ENCODE measurements around the gene EML1.
"Not testable (repeated sequence)": the region's sequence is repeated elsewhere in the genome, so short reads cannot be mapped to it uniquely, and the experiment has no call there.

Gene EML1

GRCh38 chr14:99757331-99758070, 35.7 kb upstream of the EML1 start:
- no peak overlapping the region for H3K4me3 ChIP-seq (ENCODE audit: low read length)
- no peak for TF ChIP-seq CTCF (IDR thresholded peaks at IDR 0.05; ENCODE audit: insufficient read depth, low read depth, low read length, missing control alignments)
- DNase-seq (ENCODE audit: low read depth) = peak; percentile 93

- no peak for TF ChIP-seq CTCF (IDR thresholded peaks at IDR 0.05; ENCODE audit: insufficient read depth, low read depth, low read length, missing control alignments)
- DNase-seq (ENCODE audit: low read depth) = peak; percentile 90
- H3K4me3 ChIP-seq (ENCODE audit: low read length) = no peak overlapping the region
These were observed 34.9 kb upstream of the EML1 start for GRCh38 chr14:99758121-99758821.

DNA sequence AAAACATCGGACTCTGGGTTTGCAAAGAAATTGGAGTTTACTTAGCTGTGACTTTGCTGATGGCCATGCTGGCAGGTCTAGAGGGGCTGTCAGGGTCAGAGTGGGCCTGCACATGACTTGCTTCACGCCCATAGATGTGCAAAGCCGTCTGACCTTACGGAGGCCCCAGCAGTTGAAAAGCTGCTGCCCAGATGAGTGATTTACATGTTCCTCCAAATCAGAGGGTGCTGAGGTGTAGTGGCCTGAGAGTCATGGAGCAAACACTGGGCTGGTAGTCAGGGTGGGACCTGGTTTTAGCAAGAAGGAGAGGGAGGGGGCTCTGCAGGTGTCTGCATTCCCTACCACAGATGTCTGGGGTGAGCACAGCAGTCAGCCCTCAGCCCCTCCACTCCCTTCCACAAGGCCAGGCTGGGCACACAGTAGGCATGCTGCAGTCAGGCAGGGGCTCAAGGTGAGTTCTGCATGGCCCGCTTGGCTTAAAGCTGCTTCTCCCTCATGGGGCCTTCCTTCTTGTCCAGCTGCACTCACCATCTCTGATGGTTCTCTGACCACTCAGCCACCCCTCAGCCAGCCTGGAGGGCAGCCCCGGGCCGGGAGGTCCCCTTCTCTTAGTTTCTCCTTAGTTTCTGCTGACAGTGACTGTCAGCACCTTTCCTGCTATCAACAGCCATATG, 34.2 kb upstream of the EML1 start:
- no peak for TF ChIP-seq CTCF (IDR thresholded peaks at IDR 0.05; ENCODE audit: insufficient read depth, low read depth, low read length, missing control alignments)
- H3K4me3 ChIP-seq (ENCODE audit: low read length) = no peak overlapping the region
- DNase-seq (ENCODE audit: low read depth) = no peak

GRCh38 chr14:99759546-99759925, 33.7 kb upstream of the EML1 start:
- TF ChIP-seq CTCF (IDR thresholded peaks at IDR 0.05; ENCODE audit: insufficient read depth, low read depth, low read length, missing control alignments) = no peak
- DNase-seq (ENCODE audit: low read depth) = no peak
- no peak overlapping the region for H3K4me3 ChIP-seq (ENCODE audit: low read length)

GRCh38 chr14:99760817-99761216, 32.4 kb upstream of the EML1 start:
- TF ChIP-seq CTCF (IDR thresholded peaks at IDR 0.05; ENCODE audit: insufficient read depth, low read depth, low read length, missing control alignments) = no peak

GRCh38 chr14:99762911-99763310, 30.3 kb upstream of the EML1 start:
- DNase-seq (ENCODE audit: low read depth); H3K4me3 ChIP-seq (ENCODE audit: low read length): not testable (repeated sequence)

More at GRCh38 chr14:99760817-99761216, 32.4 kb upstream of the EML1 start:
- DNase-seq (ENCODE audit: low read depth) = no peak
- no peak overlapping the region for H3K4me3 ChIP-seq (ENCODE audit: low read length)

- H3K4me3 ChIP-seq (ENCODE audit: low read length) = no peak overlapping the region
- no peak for TF ChIP-seq CTCF (IDR thresholded peaks at IDR 0.05; ENCODE audit: insufficient read depth, low read depth, low read length, missing control alignments)
- DNase-seq (ENCODE audit: low read depth) = no peak
These were observed 29.5 kb upstream of the EML1 start for GRCh38 chr14:99763527-99764221.
